Pancreas (tissue), 10 donors: Measurements from ENCODE around the gene HIVEP2. TPM values are rescaled to one million over a fixed set of nuclear protein-coding genes. Genes with fewer than 3 reads are reported as not detected.

Experiments
- ATAC-seq, 4 donors: fragments of 200-7000 bp; cut with Tn5 transposase; one replicate each; pipeline versions ENCODE4 v1.8.0 to v1.9.1; 2020; ENCODE audit warnings: mild to moderate bottlenecking in 4 of 4, moderate library complexity in 4 of 4
- DNase-seq, 6 donors: peaks; one replicate each; pipeline ENCODE4 v3.0.0-alpha.2; 2020
- FAIRE-seq: peaks from 2 replicates; lab custom pipeline; 2012; peaks lifted over from hg19 to GRCh38; lab: Jason Lieb, UNC
- H3K27ac ChIP-seq, 4 donors: fragments of 200-600 bp; sonication (generic); 1 replicate in 3 of 4; 2 replicates in 1 of 4; pipeline versions ENCODE4 v1.5.0 to v1.8.0; 2020
- H3K27me3 ChIP-seq, 4 donors: fragments of 200-600 bp; one replicate each; pipeline ENCODE4 v1.8.0; 2021
- H3K36me3 ChIP-seq, 3 donors: fragments of 200-600 bp; sonication (generic) in 1 of 3; one replicate each; pipeline versions ENCODE4 v1.5.0 to v1.8.0; 2020 to 2021
- H3K4me1 ChIP-seq, 3 donors: fragments of 200-600 bp; one replicate each; pipeline ENCODE4 v1.8.0; 2021
- H3K4me3 ChIP-seq, 4 donors: fragments of 200-600 bp; sonication (generic) in 2 of 4; one replicate each; pipeline versions ENCODE4 v1.5.0 to v1.8.0; 2020 to 2021
- H3K9me3 ChIP-seq, 4 donors: fragments of 200-600 bp; one replicate each; pipeline ENCODE4 v1.8.0; 2021
- WGBS, 2 donors: extraction: QIAGEN DNeasy Blood & Tissue Kit; methylation state at CpG; one replicate each; pipeline ENCODE4 v1.1.7; 2013; 5-methylcytosine and 5-hydroxymethylcytosine counted together
- intact Hi-C, 3 donors: fragments of 100-400 bp; cut with DNase I; formaldehyde crosslinking; loops; one replicate each; pipeline versions ENCODE4 v1.11.1 to v1.14.2; 2022
- polyA plus RNA-seq, 2 donors: library from polyadenylated mRNA; stranded (reverse); fragments of 200-250 nt; gene quantifications; one replicate each; pipeline ENCODE4 v1.2.3, GENCODE V29; 2013
- total RNA-seq, 6 donors: library from RNA; stranded (reverse); fragmentation: NEBNext Ultra II Directional in 4 of 6; extraction: Animal tissue kit (Norgen Biotek cat#: 25700) in 4 of 6; gene quantifications; one replicate each; pipeline versions ENCODE4 v1.2.1 to v1.2.4, GENCODE V29; 2021 to 2023
- TF ChIP-seq, protein P1 (sequence below), 4 donors: fragments of 200-600 bp; sonication (generic) in 3 of 4; IDR thresholded peaks; one replicate each; pipeline versions ENCODE4 v1.5.0 to v1.8.0; 2021; ENCODE audit warnings: antibody characterized with exemption in 4 of 4
- donor health status: healthy with polysubstance abuse.
- donor health status: DM: no; HTN: no; CAD: no; lungs with moderate emphysema.
- donor health status: DM: no; HTN: no; CAD: no.
- donor health status: control.
- donor health status: control.
- donor health status: Bipolar disorder and iron deficiency.
- donor health status: DM: yes; HTN: yes; CAD: no.
- donor health status: DM: no; HTN: no; CAD: no.
- donor health status: DM: no; HTN: no; CAD: no.
- donor health status: DM: yes; HTN: yes; CAD: no.

The HIVEP2 gene
- total and polyA plus RNA-seq, 8 donors: 3.8 to 14.0 (median 8.6) TPM

- peaks cover 0 to 6% (median 0%) of the 10 kb centered on the region in 3 donors for H3K4me1 ChIP-seq
- FAIRE-seq (no peak), DNase-seq (no peak), ATAC-seq (no peak)
- intact Hi-C loops: no loop called here
- WGBS, 2 donors: 94 to 95% methylated on average over 3 of the region's 3 CpGs
- H3K27ac ChIP-seq: no peak overlapping the region
- no peak overlapping the region for H3K4me3 ChIP-seq
- H3K9me3 ChIP-seq: no peaks in the 10 kb centered on the region
- no peaks in the 10 kb centered on the region for H3K36me3 ChIP-seq
- H3K27me3 ChIP-seq: no peaks in the 10 kb centered on the region
- TF ChIP-seq, protein P1, sequence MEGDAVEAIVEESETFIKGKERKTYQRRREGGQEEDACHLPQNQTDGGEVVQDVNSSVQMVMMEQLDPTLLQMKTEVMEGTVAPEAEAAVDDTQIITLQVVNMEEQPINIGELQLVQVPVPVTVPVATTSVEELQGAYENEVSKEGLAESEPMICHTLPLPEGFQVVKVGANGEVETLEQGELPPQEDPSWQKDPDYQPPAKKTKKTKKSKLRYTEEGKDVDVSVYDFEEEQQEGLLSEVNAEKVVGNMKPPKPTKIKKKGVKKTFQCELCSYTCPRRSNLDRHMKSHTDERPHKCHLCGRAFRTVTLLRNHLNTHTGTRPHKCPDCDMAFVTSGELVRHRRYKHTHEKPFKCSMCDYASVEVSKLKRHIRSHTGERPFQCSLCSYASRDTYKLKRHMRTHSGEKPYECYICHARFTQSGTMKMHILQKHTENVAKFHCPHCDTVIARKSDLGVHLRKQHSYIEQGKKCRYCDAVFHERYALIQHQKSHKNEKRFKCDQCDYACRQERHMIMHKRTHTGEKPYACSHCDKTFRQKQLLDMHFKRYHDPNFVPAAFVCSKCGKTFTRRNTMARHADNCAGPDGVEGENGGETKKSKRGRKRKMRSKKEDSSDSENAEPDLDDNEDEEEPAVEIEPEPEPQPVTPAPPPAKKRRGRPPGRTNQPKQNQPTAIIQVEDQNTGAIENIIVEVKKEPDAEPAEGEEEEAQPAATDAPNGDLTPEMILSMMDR (IDR thresholded peaks at IDR 0.05): no peak
These were observed 66.6 kb downstream of the HIVEP2 start for GRCh38 chr6:142878407-142878806.

DNA sequence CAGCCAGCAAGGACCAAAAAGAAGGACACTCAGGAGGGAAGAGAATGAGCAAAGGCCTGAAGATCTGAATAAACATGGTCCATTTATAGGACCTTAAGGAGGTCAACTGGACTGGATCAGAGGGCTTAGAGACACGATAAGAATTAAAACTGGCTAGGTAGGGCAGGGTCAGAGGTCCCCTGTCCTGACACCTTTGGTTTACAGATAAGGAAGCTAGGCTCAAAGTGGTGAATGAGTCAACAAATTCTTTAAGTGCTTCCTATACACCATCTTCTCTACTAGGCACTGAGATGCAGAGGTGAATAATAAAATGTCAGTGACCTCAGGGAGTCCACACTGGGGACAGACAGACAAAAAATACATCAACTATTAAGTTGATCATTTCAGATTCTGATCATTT, 70.3 kb downstream of the HIVEP2 start:
- Histone ChIP-seq H3K27me3 (no peaks in the 10 kb centered on the region), H3K9me3 (no peaks in the 10 kb centered on the region), H3K36me3 (no peaks in the 10 kb centered on the region), H3K4me1 (peaks cover 4 to 27% (median 26%) of the 10 kb centered on the region in 3 donors), H3K4me3 (no peak overlapping the region), H3K27ac (peak overlapping the region in 1 of 4 donors; percentile 13)
- FAIRE-seq (no peak), DNase-seq (no peak), ATAC-seq (no peak)
- WGBS, 2 donors: 7 to 8% methylated on average over 1 of the region's 1 CpG
- TF ChIP-seq, protein P1 (IDR thresholded peaks at IDR 0.05): no peak
- intact Hi-C loops: no loop called here

DNA sequence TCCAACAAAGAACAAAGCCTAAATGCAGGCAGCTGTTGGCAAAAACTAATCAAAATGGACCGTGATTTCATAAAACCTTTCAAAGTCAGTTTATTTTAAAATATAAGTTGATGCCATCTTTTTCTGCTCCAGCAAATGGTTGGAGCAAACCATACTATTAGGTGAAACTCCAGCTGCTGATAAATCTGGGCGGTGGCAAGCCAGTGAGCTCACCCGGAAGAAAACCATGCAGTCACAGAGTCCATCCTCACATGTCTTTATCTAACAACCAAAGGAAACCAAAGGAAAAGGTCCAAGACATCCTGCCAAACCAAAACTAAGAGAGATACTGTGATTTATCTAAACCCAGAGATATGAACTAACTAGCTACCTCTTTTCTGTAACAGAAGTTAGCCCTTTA, 72.6 kb downstream of the HIVEP2 start:
- 21 to 25% methylated on average over 3 of the region's 3 CpGs for WGBS, 2 donors
- intact Hi-C loops: no loop called here
- peaks cover 4 to 48% (median 45%) of the 10 kb centered on the region in 3 donors for H3K4me1 ChIP-seq
- peak; percentile 32 to 60 (median 43) for ATAC-seq
- H3K9me3 ChIP-seq: no peaks in the 10 kb centered on the region
- H3K36me3 ChIP-seq: no peaks in the 10 kb centered on the region
- TF ChIP-seq, protein P1 (IDR thresholded peaks at IDR 0.05): no peak
- no peaks in the 10 kb centered on the region for H3K27me3 ChIP-seq
- H3K4me3 ChIP-seq: no peak overlapping the region
- H3K27ac ChIP-seq: peak overlapping the region; percentile 22 to 70 (median 44)
- no peak for DNase-seq
- FAIRE-seq: no peak

DNA sequence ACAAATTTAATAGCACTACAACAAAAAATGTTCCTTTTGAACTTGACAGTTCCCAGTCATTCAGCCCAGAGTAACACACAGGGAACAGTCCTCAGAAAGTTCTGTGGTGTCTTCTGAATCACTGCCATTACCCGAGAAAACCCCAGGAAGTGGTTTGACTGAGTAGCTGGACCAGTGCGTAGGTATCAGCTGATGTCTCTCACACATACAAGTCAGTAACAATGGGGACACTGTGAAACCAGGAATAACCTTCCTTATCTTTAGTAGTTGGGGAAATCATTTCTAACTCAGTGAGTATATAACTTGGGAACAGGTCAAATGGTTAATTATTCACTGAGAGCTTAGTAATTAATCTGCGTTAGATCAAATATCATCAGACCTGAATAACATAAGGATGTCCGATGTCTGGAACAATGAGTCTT, 73.1 kb downstream of the HIVEP2 start:
- DNase-seq (peak in 3 of 6 donors; percentile 30 to 53 (median 37)), FAIRE-seq (peak; percentile 90), ATAC-seq (peak; percentile 79 to 88 (median 82))
- H3K27me3 ChIP-seq: no peaks in the 10 kb centered on the region
- 4% methylated on average over 4 of the region's 4 CpGs for WGBS, 2 donors
- no peak overlapping the region for H3K4me3 ChIP-seq
- H3K9me3 ChIP-seq: no peaks in the 10 kb centered on the region
- H3K4me1 ChIP-seq: peaks cover 4 to 52% (median 50%) of the 10 kb centered on the region in 3 donors
- TF ChIP-seq, protein P1 (IDR thresholded peaks at IDR 0.05): no peak
- intact Hi-C loops: no loop called here
- no peaks in the 10 kb centered on the region for H3K36me3 ChIP-seq
- H3K27ac ChIP-seq: peak overlapping the region; percentile 25 to 70 (median 52)

DNA sequence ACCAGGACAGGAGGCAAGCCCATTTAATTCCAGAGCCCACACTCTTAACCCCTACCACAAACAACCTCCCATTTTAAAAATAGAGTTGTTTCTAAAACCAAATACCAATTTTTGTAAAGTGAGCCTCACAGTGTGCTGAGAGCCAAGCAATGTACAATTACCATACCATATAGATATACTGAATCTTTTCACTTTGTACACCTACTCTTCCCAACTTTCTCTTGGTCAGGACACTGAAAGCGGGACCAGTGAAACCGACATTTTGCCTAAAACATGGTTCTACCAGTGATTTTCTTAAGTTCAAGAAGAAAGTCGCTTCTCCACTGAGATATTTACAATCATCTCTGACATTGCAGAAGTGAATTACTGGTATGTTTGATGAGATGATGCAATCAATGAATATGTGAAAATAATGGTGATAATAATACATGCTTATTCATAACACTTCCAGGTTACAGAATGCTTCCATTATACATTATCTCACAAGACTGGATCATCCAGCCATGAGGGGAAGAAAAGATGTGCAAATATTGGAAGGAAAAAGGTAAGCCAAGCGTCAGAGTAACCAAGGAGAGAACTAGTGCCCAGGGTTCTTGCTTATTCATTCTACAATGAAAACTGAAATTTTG, 74.1 kb downstream of the HIVEP2 start:
- Histone ChIP-seq H3K9me3 (no peaks in the 10 kb centered on the region), H3K36me3 (no peaks in the 10 kb centered on the region), H3K4me1 (peaks cover 4 to 55% (median 53%) of the 10 kb centered on the region in 3 donors), H3K27me3 (no peaks in the 10 kb centered on the region), H3K4me3 (no peak overlapping the region), H3K27ac (peak overlapping the region in 2 of 4 donors; percentile 62 to 70)
- WGBS, 2 donors: 84 to 95% methylated on average over 4 of the region's 4 CpGs
- ATAC-seq: no peak
- TF ChIP-seq, protein P1 (IDR thresholded peaks at IDR 0.05): no peak
- intact Hi-C loops: no loop called here
- DNase-seq: no peak
- FAIRE-seq: no peak
